CD4-positive, alpha-beta T cell treated with Interleukin-1 beta for 1 hour (primary cell): Measurements from ENCODE around the gene SPATA7.

Source experiments
- DNase-seq, 2 donors: peaks; one replicate each; pipeline ENCODE4 v3.0.0-alpha.2; 2020 to 2022

The SPATA7 gene

DNA sequence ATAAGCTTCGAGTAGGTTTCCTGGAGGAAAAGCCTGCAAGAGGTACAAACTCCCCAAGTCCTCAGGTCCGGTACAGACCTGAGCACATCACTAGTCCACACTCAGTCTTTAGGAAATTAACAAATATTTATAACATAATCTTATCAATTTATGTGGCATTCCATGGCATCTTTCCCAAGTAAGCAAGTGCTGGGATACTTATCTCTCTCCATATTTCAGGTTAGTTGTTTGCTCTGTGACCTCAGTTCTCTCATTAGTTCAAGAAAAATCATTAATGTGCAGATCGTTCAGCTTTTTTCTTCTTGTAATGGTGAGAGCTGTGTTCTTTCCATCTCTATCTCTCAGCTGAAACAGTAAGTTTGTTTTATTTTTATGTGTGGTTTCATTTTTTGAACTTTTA lies 34.7 kb downstream of the SPATA7 start:
- DNase-seq, result no peak

DNA sequence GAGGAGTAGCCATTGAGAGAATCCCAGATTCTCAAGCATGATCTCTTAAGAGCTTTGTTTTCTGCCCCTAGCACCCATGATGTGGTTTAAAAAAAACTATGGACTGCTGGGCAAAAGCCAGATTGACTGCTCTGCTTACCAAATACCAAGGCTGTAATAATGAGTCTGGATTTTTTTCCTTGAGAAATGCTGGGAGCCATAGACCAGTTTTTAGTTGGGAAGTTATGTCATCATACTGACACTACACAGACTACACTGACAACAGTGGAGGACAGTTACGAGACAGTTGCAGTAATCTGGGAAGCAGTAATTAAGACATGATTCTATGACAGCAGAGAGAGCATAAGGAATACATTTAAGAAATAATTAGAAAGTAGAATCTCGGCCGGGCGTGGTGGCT lies 35.8 kb downstream of the SPATA7 start:
- DNase-seq, result no peak

DNA sequence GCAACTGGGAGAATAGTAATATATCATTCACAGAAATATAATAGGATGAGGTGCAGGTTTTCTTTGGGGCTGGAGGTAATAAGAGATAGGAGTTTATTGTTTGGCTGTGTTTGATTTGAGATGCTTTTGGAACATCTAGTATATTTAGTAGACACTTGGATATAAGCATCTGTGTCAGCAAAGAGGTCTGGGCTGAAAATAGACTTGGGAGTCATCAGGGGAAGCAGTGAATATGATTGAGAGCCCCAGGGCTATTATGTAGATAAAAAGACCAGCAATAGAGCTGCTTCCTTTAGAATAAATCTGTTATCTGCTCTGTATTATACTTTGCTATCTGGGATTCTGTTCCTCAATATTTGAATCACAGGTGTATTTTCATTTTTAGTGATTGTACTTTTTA lies 36.6 kb downstream of the SPATA7 start:
- no peak for DNase-seq

DNA sequence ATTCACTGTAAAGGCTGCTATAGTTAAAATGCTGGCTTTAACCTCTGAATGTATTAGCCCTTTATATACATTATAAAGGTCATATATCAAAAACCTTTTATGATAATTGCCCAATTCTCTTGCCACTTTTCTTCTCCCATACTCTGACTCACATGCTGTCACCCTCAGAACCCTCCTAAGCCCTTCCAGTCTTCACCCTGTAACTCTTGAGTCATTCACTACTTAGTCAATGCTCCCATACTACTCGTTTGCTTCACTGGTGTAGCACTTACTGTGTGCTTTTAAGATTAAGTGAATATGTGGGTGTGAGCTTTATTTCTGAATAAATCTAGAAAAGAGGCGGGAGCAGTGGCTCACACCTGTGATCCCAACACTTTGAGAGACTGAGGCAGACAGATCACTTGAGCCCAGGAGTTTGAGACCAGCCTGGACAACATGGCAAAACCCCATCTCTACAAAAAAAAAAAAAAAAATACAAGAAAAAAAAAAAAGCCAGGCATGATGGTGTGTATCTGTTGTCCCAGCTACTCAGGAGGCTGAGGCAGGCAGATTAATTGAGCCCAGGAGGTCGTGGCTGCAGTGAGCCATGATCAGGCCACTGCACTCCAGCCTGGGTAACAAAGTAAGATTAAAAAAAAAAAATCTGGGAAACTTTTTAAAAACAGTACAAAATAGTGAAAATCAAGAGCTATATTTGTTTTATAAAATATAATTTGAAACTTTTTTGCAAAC lies 37.6 kb downstream of the SPATA7 start:
- no peak for DNase-seq

DNA sequence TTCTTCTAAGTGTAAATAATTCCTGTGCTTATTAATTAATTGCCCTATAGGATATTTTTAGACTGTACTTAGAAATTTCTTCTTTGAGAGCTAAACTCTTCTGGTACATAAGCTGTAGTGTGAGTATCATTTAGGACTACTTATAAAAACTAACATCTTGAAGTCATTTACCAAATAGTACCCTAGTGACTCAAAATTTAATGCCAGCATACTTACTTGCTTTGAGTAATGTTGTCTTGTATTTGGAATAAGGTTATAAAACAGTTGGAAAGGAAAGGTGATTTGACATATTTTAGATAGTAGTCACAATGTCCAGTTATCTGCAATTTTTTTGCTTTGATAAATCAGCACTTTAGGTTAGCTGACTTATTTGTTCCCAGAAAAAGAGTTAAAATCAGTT lies 39.1 kb downstream of the SPATA7 start:
- DNase-seq, result no peak

DNA sequence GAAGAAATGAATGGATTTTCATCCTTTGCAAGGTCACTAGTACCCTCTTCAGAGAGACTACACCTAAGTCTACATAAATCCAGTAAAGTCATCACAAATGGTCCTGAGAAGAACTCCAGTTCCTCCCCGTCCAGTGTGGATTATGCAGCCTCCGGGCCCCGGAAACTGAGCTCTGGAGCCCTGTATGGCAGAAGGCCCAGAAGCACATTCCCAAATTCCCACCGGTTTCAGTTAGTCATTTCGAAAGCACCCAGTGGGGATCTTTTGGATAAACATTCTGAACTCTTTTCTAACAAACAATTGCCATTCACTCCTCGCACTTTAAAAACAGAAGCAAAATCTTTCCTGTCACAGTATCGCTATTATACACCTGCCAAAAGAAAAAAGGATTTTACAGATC lies 40.8 kb downstream of the SPATA7 start:
- no peak for DNase-seq

DNA sequence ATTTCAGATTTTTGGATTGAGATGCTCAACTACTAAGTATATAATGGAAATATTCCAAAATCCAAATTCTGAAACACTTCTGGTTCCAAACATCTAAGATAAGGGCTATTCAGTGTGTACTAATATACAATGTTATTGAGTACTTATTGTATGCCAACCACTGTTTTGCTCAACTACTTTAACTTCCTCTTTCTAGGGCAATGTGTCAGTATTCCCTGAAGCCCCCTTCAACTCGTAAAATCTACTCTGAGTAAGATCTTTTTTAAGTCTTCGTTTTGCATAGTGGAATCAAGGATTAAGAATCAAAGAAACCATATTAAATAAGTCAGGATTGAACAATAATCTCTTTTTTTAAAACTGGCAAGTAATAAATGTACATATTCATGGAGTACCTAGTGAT lies 45.5 kb downstream of the SPATA7 start:
- DNase-seq, result no peak

DNA sequence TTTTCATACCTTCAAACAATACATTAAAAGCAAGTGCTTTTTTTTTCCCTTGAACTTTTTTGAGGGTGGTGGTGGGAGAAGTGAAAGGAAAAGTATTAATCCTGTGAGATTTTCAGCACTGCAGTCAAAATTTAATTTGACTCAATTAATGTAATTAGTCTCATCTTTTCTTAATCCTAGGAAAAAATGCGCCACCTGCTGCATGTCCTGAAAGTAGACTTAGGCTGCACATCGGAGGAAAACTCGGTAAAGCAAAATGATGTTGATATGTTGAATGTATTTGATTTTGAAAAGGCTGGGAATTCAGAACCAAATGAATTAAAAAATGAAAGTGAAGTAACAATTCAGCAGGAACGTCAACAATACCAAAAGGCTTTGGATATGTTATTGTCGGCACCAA lies 52.2 kb downstream of the SPATA7 start:
- DNase-seq, result no peak

DNA sequence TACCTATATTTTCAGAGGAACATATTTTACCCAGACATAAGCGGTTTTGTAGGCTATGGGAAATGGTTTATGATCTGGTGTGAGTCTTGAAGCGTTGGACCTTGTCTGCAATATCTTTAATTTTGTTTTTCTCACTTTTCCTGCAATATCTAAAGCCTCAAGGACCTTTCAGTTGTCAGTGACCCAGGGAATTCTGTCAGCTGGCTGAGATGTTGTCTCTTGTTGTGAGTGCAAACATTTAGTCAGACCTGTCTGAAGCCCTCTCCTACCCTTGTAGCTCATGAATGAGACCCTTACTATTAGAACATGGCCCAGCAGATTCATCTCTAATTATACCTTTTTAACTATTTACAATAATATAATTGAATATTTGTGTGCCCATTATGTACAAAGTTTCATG lies 53.6 kb downstream of the SPATA7 start:
- DNase-seq, result no peak

DNA sequence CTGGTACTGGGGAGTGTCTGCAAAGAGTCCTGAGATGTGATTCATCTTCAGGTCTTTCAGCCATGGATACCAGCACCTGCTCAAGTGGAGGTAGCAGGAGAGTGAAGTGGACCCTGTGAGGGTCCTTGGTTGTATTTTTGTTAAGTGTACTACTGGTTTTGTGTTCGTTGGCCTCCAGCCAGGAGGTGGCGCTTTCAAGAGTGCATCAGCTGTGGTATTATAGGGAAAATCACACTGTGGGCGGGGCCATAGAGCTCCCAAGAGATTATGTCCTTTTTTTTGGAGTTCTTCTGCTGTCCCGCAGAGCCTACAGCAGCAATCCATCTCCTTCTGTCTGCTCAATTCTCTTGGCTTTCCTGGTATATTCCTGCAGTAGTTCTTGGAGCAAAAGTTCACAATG lies 66.8 kb downstream of the SPATA7 start:
- no peak for DNase-seq

DNA sequence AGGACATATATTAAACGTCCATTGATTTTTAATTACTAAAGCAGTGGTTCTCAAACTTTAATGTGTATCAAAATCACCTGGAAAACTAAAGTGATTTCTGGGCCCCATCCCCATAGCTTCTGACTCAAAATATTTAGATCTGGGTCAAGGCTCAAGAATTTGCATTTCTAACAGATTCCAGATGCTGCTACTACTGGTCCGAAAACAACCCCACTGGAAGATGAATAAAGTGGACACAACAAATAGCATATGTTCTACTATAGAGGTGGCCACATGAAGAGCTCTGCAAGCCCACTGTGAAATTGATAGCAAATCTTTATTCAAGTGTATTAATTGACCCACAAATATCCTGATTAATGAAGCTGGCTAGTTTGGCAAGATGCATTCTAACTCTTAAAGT lies 69.4 kb downstream of the SPATA7 start:
- DNase-seq, result no peak

DNA sequence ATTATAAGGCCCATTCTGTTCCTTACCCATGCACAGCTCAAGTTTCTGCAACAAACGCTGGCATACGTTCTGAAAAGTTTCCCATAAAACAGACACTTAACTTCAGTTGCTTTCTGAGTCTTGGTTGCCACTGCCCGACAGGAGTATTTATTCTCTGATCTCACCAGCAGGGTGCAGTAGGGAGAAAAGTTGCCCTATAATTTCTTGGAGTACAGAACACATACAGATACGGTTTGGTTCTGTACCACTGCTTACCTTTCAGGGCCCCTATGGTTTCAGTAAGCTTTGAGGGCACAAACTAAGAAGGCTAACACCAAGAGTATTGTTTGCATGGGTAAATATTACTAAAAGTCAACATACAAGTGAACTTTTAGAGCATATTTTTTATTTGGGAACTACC lies 77.9 kb downstream of the SPATA7 start:
- peak in 1 of 2 donors; percentile 9 for DNase-seq

DNA sequence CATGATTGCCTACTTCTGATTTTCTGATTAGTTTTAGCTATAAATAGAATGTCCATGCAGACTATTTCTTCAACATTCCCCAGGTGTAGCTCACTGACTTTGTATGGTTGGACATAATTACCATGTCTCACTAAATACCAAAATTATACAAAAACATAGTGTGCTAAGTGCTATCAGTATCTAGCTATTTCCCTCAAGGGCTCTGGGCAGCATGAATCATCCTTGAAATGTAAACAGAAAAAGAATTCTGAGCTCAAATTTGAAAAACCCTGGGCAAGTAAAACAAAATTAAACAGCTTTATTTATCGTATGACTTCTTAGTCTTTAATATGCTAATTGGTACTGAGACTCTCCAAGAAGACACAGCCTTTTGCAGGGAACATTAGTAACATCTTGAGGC lies 82.9 kb downstream of the SPATA7 start:
- no peak for DNase-seq

DNA sequence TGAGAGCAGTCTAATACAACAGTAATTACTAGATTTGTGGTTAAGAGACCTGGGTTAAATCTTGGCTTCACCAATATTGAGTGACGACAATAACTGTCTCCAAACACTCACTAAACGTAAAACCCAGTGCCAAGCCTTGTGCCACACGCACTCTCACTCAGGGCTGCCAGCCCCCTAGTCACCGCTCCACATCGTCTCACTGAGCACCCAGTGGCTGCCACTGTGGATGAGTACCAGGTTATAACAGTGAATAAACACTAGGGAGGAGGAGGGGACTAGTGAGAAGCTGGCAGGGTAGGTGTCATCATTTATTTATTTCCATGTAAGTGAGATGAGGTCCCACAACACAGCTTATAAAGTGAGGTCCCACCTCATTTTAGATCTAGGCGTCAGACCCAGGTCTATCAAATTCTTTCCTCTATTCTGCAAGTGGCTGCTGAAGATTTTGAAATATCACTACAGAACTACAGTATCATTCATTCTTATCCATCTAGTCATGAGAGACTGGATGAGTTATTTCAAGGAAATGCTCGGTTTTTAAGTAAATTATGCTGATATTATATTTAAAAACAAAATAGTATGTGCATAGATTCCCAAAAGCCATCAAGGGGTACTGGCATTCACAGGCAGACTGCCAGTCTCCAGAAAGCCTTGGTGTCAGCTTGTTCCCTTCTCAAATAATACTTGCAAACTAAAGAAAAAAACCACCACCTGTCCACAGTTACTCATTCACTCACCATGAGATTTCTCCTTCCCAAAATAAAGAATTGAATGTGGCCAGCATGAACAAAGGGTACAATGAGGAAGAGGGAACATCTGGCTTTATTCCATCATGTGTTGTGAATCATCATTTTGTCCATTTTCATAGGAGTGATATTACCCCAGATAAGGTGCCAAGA lies 85.3 kb downstream of the SPATA7 start:
- DNase-seq, result no peak

DNA sequence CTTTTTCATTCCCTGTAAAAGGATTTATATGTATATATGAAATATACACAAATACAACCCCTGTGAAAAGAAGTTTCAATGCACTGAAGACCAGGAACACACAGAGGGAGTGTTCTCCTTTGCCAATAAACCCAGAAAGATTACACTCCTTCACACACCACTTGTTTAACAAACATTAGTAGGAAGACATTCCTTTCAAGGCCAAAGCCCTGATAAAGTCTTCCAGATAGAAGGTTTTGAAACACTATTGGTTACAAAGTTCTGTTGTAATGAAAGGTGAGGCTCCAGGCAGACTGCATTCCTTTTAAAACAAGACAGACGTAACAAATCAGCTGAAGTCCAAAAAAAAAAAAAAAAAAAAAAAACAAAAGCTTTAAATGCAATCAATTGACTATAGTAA lies 88.3 kb downstream of the SPATA7 start:
- no peak for DNase-seq

DNA sequence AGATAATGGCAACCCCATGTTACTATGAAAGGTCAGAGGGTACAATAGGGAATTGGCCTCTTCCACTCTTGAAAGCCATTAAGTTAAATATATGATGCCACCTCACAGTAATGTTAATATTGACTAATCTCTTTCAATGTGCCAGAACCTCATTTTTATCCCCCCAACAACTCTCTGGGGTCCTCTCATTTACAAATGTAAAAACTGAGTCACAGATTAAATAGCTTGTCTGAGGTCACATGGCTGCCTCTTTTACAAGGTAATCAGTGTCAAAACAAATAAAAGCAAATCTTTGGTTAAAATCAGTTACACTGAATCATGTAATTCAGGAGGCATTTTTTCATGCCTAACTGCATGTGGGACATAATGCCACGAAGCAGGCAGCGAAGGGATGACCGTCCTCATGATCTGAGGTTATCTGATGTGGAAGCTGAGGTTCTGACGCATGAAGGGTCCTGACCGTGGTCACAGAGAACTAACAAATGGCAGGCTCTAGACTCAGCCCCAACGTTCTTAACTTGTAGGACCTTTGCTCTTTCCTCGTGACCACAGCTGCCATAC lies 90.8 kb downstream of the SPATA7 start:
- no peak for DNase-seq

DNA sequence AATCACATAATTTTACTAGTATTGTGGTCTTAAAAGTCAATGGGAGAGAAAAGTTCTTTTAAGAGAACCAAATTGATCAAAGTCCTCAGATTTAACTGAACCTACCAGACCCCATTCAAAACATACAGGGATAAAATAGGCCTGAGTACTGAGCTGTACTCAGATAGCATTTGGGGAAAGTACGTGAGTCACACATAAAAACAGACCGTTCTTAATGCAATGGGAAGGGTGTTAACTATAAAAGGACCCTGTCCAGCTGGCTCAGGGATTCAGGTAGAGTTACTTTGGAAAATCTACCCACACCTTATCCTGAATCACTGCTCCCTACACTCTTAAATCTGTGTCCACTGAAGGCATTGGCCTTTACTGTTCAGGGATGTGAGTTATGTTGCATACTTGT lies 91.4 kb downstream of the SPATA7 start:
- DNase-seq, result no peak

DNA sequence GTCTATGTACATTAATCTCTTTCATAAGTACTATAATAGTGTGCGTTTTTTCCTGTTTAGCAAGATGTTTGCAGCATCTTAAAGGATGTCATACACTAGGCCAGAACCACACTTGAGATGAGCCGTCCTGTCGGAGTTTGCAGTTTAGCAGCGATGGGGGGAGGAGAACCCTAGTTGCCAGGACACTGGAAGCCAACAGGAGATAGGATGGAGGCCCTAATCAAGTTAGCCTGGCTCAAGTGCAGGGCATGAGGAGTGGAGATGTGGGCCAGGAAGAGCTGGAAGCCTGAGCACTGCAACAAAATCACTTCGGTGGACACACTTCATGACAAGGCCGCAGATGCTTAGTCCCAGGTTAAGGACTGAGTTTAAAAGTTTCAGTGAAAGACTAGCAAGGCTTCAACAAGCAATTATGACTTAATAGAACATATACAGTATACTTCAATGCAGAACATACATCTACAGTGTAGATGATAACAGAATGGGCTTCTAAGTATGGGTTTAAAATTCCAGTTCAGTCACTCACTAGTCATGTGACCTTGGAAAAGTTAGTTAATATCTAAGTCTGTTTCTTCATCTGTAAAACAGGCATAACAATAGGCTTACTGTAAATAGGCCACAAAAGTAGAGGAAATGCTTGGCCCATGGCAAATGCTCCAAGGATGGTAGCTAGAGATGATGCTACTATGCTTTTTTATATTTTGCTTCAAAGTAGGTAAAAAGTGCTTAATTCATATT lies 92.2 kb downstream of the SPATA7 start:
- no peak for DNase-seq

DNA sequence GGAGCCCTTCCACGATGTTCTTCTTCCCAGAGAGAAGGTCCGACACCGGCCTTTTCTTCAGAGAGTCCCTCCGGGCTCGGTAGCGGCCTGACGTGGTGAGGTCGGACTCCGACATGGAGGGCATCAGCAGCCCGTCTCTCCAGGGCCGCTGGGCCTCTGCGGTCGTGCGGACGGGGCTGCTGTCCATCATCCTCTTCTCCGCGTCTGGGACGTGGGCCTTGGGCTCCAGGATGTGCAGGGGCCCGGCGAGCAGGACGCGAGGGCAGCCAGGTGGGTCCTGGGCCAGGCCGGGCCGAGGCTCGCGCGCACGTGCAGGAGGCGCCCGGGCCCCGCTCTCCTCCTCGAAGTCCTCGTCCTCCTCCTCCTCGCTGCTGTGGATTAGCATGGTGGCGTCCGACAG lies 93.5 kb downstream of the SPATA7 start:
- no peak for DNase-seq

DNA sequence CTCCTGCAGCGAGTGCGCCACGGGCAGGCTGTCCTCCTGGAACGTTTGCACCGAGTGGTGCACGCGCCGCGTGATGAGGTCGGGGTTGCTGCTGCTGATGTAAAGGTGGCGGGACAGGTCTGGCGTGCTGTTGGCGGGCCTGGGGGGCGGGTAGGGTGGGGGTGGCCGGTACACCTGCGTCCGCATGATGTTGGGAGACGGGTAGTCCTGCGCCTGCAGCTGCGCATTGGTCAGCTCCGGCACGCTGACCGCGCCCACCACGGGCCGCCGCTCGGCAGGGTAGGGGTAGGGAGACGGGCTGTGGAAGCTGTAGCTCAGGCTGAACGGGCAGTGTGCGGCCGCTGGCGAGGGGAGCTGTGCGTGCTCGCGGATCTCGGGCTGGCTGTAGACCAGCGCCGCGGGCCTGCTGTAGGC lies 94.1 kb downstream of the SPATA7 start:
- DNase-seq, result no peak

DNA sequence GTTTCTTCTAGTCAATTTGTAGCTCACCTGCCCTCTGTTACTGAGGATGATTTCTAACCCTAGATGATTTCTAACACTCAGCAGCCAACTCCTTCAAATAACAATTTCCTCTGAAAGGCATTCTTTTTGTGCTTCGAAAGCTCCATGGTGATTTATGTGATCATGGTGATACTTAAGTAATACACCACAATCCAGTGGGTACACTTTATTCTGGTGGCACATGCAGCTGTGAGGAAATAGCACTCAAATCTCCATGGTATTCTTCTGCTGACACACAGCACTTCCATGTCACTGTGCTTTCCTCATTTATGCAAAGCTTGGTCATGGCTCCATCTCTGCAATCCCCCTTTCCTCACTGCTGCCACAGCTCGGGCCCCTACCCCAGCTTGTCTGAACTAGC lies 95.6 kb downstream of the SPATA7 start:
- no peak for DNase-seq

DNA sequence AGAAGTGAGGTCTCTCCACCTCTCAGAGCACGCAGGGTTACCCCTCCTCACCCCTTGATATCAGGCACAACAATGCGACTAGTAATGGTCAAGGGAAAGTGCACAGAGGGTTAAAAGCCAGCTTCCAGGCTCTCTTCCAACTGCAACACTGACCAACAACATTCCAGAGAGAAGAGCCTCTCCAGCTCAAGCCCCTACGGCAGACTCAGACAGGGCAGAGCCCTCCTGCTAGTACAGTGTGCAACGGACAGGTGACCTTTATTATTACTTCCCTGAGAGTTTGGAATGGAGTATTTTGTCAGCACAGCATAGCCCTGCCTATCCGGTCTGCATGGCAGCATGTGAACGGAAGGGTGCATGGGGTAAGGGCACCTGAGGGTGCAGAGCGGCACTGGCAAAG lies 96.3 kb downstream of the SPATA7 start:
- DNase-seq, result no peak

DNA sequence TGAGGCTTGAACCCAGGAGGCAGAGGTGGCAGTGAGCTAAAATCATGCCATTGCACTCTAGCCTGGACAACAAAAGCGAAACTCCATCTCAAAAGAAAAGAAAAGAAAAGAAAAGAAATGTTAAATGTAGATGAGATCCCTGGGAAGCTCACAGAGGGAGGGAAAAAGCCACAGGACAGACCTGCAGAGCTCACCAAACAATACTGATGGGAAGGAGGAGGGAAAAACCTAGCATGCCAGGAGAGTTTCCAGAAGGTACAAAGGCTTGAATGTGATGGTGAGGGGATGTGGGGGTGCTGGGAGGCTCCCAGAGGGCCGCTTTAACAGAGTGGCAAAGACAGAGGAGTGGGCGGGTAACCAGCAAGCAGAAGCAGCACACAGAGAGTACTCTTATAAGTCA lies 97.1 kb downstream of the SPATA7 start:
- no peak for DNase-seq
